Fibroblast of lung (primary cell): Measurements from ENCODE around the gene SPIB. TPM values are rescaled to one million over a fixed set of nuclear protein-coding genes. Genes with fewer than 3 reads are reported as not detected.

Experiments used
- DNase-seq, 2 donors: peaks; one replicate each; pipeline versions ENCODE4 v3.0.0 to v3.0.0-alpha.2; 2010; ENCODE audit warnings: low read depth in 2 of 2
- H2AFZ ChIP-seq: 2 replicates; pipeline ENCODE4 v1.5.1; 2012; ENCODE audit warnings: low read length, control low read depth, inconsistent platforms
- H3K27ac ChIP-seq: 2 replicates; pipeline ENCODE4 v1.5.1; 2011; ENCODE audit warnings: low read length, control low read depth; ENCODE audit not compliant: insufficient read depth
- H3K27me3 ChIP-seq: 2 replicates; pipeline ENCODE4 v1.5.1; 2011; ENCODE audit warnings: mild to moderate bottlenecking, low read length; ENCODE audit not compliant: control insufficient read depth, insufficient read depth
- H3K36me3 ChIP-seq: 2 replicates; pipeline ENCODE4 v1.5.1; 2011; ENCODE audit warnings: low read length; ENCODE audit not compliant: control insufficient read depth, insufficient read depth
- H3K4me1 ChIP-seq: 2 replicates; pipeline ENCODE4 v1.5.1; 2011; ENCODE audit warnings: low read length; ENCODE audit not compliant: control insufficient read depth, insufficient read depth; ENCODE audit errors: extremely low read depth
- H3K4me2 ChIP-seq: 2 replicates; pipeline ENCODE4 v1.5.1; 2011; ENCODE audit warnings: low read length, control low read depth; ENCODE audit not compliant: insufficient read depth; ENCODE audit errors: extremely low read depth
- H3K4me3 ChIP-seq, 4 experiments: fragments of 200-600 bp in 1 of 4; sonication (generic) in 1 of 4; replicated peaks in 1 of 4; 2 replicates each; pipeline ENCODE4 v1.5.1; 2011 to 2016; ENCODE audit warnings: low read length in 4 of 4, low read depth in 3 of 4, mild to moderate bottlenecking in 3 of 4, control low read depth in 2 of 4, inconsistent platforms in 1 of 4, mixed read lengths in 1 of 4; ENCODE audit not compliant: insufficient read depth in 1 of 4; ENCODE audit errors: control extremely low read depth in 1 of 4
- H3K79me2 ChIP-seq: 2 replicates; pipeline ENCODE4 v1.5.1; 2012; ENCODE audit warnings: mild to moderate bottlenecking, low read length, inconsistent platforms; ENCODE audit not compliant: control insufficient read depth, insufficient read depth
- H3K9ac ChIP-seq: 2 replicates; pipeline ENCODE4 v1.5.1; 2011; ENCODE audit warnings: mild to moderate bottlenecking, low read length, control low read depth; ENCODE audit not compliant: insufficient read depth
- H3K9me3 ChIP-seq: 2 replicates; pipeline ENCODE4 v1.5.1; 2012; ENCODE audit warnings: low read depth, low read length; ENCODE audit not compliant: control insufficient read depth, insufficient read depth
- H4K20me1 ChIP-seq: 2 replicates; pipeline ENCODE4 v1.5.1; 2011; ENCODE audit warnings: low read length; ENCODE audit not compliant: control insufficient read depth, insufficient read depth; ENCODE audit errors: extremely low read depth
- EZH2 ChIP-seq: IDR thresholded peaks from 2 replicates; pipeline ENCODE4 v1.5.1; 2012; ENCODE audit warnings: low read length, control low read depth, mild to moderate bottlenecking; ENCODE audit errors: missing control alignments
- polyA minus RNA-seq: library from RNA; depleted of rRNA, polyadenylated mRNA; stranded (reverse); fragments of >200 nt; gene quantifications from 2 replicates; pipeline ENCODE4 v1.2.3, GENCODE V29; 2011; ENCODE audit warnings: low replicate concordance
- polyA plus RNA-seq, 2 donors: library from polyadenylated mRNA; depleted of rRNA in 1 of 2; stranded (reverse) in 1 of 2; unstranded in 1 of 2; fragments of >200 nt; gene quantifications; 2 replicates each; pipeline ENCODE4 v1.2.1, GENCODE V29; 2011 to 2012; ENCODE audit warnings: missing spikeins in 1 of 2
- total RNA-seq: library from RNA; depleted of rRNA; stranded (reverse); fragments of >200 nt; gene quantifications from 2 replicates; pipeline ENCODE4 v1.2.1, GENCODE V29; 2014
- TF ChIP-seq, protein P1 (sequence below), 2 donors: IDR thresholded peaks in 1 of 2; conservative IDR thresholded peaks in 1 of 2; 1 replicate in 1 of 2; 2 replicates in 1 of 2; pipeline ENCODE4 v1.5.1; 2011 to 2012; ENCODE audit warnings: low read length in 2 of 2, control low read depth in 1 of 2, inconsistent platforms in 1 of 2, low read depth in 1 of 2, mild to moderate bottlenecking in 1 of 2

Gene SPIB
- total RNA-seq, result under 0.01 TPM in 1 of 2 replicates, not detected in the other
- polyA plus RNA-seq, result not detected in 2 replicates
- not detected in 2 replicates for polyA plus RNA-seq (2012)
- polyA minus RNA-seq, result not detected in 2 replicates

DNA sequence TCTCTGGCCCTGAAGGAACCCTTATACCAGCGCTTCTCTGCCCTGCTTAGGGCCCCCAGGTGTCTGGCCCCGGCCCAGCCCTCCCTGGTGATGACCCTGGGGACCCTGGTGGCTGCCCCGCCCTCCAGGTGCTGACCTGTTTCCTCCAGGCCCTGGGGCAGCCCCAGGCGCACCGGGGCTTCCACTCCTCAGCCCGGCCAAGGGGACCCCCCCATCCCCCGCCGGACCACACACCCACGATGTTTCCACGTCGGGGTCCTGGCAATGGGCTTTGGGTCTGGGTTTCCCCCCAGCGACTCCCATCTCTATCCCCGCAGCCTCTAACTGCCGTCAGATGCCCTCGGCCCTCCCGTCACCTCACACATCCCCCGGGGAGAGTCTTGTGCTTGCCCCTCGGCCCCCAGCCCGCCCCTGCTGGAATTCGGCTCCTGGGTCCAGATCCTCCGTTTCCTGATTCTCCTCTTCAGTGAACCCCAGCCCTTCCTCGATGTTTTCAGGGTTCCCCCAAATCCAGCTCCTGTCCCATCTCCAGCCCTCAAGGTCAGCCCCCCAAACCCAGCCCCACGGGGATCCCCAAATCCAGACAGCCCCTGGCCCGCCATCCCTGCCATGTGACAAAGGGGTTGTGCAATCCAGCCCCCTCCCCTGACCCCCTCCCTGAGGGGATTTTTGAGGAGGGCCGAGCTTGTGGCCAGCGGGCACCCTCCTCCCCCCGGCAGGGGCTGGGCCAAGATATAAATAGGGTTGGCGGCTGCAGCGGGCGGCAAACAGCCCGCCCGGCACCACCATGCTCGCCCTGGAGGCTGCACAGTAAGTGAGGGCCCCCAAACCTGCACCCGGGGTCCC lies at the start of gene SPIB:
SPIB (plus strand) TSS at position 763 of the 846 bp plus-strand sequence; CDS start at position 788, 25 bp downstream.
- H3K27ac ChIP-seq, result no peak within 1 kb of the TSS
- DNase-seq, result no peak
- TF ChIP-seq, protein P1, sequence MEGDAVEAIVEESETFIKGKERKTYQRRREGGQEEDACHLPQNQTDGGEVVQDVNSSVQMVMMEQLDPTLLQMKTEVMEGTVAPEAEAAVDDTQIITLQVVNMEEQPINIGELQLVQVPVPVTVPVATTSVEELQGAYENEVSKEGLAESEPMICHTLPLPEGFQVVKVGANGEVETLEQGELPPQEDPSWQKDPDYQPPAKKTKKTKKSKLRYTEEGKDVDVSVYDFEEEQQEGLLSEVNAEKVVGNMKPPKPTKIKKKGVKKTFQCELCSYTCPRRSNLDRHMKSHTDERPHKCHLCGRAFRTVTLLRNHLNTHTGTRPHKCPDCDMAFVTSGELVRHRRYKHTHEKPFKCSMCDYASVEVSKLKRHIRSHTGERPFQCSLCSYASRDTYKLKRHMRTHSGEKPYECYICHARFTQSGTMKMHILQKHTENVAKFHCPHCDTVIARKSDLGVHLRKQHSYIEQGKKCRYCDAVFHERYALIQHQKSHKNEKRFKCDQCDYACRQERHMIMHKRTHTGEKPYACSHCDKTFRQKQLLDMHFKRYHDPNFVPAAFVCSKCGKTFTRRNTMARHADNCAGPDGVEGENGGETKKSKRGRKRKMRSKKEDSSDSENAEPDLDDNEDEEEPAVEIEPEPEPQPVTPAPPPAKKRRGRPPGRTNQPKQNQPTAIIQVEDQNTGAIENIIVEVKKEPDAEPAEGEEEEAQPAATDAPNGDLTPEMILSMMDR (conservative IDR thresholded peaks at IDR 0.05 in 1 of 2, IDR thresholded peaks at IDR 0.05 in 1 of 2; ENCODE audit: low read depth in 1 of 2, low read length in 2 of 2), result no peak
- no peak for TF ChIP-seq EZH2
- no peak within 1 kb of the TSS for H3K4me3 ChIP-seq
- H4K20me1 ChIP-seq, result no peaks in the 10 kb centered on the region
- H3K4me2 ChIP-seq, result no peak within 1 kb of the TSS
- H3K9me3 ChIP-seq, result no peaks in the 10 kb centered on the region
- no peaks in the 10 kb centered on the region for H3K36me3 ChIP-seq
- H3K4me1 ChIP-seq, result no peaks in the 10 kb centered on the region
- H2AFZ ChIP-seq, result no peak within 1 kb of the TSS
- H3K79me2 ChIP-seq, result no peaks in the 10 kb centered on the region
- peaks cover 4% of the 10 kb centered on the region for H3K27me3 ChIP-seq
- H3K9ac ChIP-seq, result no peak within 1 kb of the TSS

DNA sequence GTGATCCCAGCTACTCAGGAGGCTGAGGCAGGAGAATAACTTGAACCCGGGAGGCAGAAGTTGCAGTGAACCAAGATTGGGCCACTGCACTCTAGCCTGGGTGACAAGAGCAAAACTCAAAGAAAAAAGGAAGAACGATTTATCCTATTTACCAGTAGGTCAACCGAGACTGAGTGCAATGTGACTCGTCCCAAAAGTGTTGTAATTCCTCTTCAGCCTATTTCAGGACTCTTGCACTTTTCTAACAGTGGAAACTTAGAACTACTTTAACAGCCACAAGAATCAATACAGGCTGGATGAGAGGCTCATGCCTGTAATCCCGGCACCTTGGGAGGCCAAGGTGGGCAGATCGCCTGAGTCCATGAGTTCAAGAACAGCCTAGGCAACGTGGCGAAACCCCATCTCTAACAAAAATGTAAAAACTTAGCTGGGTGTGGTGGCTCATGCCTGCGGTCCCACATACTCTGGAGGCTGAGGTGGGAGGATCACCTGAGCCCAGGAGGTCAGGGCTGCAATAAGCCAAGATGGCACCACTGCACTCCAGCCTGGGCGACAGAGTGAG lies 46.7 kb upstream of the SPIB start:
- Histone ChIP-seq H3K27me3 (no peaks in the 10 kb centered on the region), H2AFZ (no peak overlapping the region), H3K9me3 (no peaks in the 10 kb centered on the region), H3K4me3 (no peak overlapping the region), H3K4me2 (no peak overlapping the region), H3K36me3 (no peaks in the 10 kb centered on the region), H3K4me1 (peaks cover 2% of the 10 kb centered on the region), H4K20me1 (no peaks in the 10 kb centered on the region), H3K9ac (no peak overlapping the region), H3K79me2 (no peaks in the 10 kb centered on the region), H3K27ac (no peak overlapping the region)
- no peak for TF ChIP-seq EZH2
- TF ChIP-seq, protein P1 (conservative IDR thresholded peaks at IDR 0.05 in 1 of 2, IDR thresholded peaks at IDR 0.05 in 1 of 2; ENCODE audit: low read depth in 1 of 2, low read length in 2 of 2), result no peak
- DNase-seq, result no peak

DNA sequence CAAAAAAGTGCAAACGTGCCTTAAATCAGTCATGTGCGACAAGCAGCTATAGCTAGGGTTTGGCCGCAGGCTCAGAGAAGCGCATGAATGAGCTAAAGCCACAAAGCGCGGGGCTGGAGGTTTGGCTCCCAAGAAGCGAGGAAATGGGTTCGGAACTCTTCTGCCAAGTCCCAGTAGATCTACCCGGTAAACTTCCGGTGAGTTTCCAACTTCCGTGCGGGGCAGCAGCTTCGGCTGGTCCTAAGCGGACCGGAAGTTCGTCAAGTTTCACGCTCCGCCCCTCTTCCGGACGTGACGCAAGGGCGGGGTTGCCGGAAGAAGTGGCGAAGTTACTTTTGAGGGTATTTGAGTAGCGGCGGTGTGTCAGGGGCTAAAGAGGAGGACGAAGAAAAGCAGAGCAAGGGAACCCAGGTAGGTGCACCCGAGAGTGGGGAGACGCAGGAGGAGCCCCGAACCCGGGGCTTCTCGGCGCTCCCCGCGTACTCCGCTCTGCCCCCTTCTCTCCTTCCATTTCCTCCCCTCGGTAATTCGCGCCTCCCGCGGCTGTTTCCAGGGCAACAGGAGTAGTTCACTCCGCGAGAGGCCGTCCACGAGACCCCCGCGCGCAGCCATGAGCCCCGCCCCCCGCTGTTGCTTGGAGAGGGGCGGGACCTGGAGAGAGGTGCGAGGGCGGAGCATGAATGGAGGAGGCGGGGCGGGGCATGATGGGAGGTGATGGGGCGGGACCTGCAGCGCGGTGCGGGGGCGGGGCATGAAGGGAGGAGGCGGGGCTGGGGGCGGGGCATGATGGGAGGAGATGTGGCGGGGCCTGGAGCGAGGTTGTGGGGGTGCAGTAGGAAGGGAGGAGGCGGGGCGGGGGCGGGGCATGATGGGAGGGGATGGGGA lies 42.3 kb upstream of the SPIB start, which contains the start of gene NR1H2:
NR1H2 (plus strand) TSS at position 292 of the 885 bp plus-strand sequence. CDS start 1,149 bp downstream, outside the sequence.
- no peaks in the 10 kb centered on the region for H3K4me1 ChIP-seq
- H2AFZ ChIP-seq, result peak within 1 kb of the TSS; percentile 90
- no peaks in the 10 kb centered on the region for H3K27me3 ChIP-seq
- H4K20me1 ChIP-seq, result no peaks in the 10 kb centered on the region
- no peaks in the 10 kb centered on the region for H3K9me3 ChIP-seq
- H3K4me3 ChIP-seq, result peak within 1 kb of the TSS; percentile 62 to 97 (median 76)
- H3K36me3 ChIP-seq, result peaks cover 19% of the 10 kb centered on the region
- peak within 1 kb of the TSS; percentile 93 for H3K4me2 ChIP-seq
- peak within 1 kb of the TSS; percentile 99 for H3K27ac ChIP-seq
- no peaks in the 10 kb centered on the region for H3K79me2 ChIP-seq
- peak; percentile 98 to 99 for DNase-seq
- TF ChIP-seq, protein P1 (conservative IDR thresholded peaks at IDR 0.05 in 1 of 2, IDR thresholded peaks at IDR 0.05 in 1 of 2; ENCODE audit: low read depth in 1 of 2, low read length in 2 of 2), result no peak
- TF ChIP-seq EZH2, result no peak
- peak within 1 kb of the TSS; percentile 93 for H3K9ac ChIP-seq
